ENCODE measurements around the gene MAST2.

Gene MAST2

DNA sequence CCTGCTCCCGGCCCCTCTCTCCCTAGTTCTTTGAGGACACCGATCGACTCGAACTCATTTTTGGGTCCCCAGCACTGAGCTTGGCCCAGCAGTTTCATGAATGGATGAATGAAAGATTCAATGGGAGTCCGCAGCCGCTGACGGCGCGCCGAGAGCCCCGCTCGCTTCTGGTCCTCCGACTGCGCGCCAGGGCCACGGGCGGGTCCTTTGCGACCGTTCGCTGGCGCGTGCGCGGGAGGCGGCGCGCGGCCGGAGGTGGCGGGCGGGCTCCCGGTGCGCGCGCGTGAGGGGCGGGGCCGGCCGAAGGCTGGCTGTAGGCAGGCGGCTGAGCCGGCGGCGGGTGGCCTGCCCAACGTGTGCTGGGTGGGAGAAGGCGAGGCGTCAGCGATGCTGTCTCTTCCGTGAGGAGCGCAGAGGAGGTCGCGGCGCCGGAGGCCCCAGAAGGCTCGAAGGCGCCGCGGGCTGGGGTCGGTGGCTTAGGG, at the start of gene MAST2:
MAST2 (plus strand) TSS at position 314 of the 482 bp plus-strand sequence. CDS start 284 bp downstream, outside the sequence.
- TF ChIP-seq, protein P1, sequence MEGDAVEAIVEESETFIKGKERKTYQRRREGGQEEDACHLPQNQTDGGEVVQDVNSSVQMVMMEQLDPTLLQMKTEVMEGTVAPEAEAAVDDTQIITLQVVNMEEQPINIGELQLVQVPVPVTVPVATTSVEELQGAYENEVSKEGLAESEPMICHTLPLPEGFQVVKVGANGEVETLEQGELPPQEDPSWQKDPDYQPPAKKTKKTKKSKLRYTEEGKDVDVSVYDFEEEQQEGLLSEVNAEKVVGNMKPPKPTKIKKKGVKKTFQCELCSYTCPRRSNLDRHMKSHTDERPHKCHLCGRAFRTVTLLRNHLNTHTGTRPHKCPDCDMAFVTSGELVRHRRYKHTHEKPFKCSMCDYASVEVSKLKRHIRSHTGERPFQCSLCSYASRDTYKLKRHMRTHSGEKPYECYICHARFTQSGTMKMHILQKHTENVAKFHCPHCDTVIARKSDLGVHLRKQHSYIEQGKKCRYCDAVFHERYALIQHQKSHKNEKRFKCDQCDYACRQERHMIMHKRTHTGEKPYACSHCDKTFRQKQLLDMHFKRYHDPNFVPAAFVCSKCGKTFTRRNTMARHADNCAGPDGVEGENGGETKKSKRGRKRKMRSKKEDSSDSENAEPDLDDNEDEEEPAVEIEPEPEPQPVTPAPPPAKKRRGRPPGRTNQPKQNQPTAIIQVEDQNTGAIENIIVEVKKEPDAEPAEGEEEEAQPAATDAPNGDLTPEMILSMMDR (IDR thresholded peaks at IDR 0.05; ENCODE audit: low read depth, low read length): no peak
- H3K4me3 ChIP-seq (ENCODE audit: low read depth, low read length): peak within 1 kb of the TSS; percentile 69

DNA sequence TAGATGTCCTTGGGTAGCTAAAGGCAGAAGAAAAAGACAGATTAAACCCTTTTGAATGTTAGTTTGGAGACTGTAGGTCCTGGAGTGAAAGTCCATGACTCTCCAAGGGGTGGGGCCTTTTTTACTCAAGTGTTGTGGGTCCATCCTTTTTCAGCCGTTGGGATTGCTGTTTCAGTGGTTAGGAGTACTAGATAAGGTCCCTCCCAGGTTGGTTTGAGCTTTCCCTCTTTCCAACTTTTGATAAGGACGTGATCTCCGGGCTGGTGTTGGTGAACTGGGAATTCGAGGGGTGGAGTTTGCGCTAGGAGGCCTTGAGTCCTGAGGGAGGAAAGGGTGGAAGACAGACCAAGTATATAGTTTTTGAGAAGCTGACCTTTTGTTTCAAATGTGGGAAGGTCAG, 47.7 kb upstream of the MAST2 start:
- TF ChIP-seq, protein P1 (IDR thresholded peaks at IDR 0.05; ENCODE audit: low read depth, low read length): no peak
- no peak overlapping the region for H3K4me3 ChIP-seq (ENCODE audit: low read depth, low read length)

- TF ChIP-seq, protein P1 (IDR thresholded peaks at IDR 0.05; ENCODE audit: low read depth, low read length): no peak
- H3K4me3 ChIP-seq (ENCODE audit: low read depth, low read length): no peak overlapping the region
These were observed 41.1 kb upstream of the MAST2 start for GRCh38 chr1:45762291-45762690.

DNA sequence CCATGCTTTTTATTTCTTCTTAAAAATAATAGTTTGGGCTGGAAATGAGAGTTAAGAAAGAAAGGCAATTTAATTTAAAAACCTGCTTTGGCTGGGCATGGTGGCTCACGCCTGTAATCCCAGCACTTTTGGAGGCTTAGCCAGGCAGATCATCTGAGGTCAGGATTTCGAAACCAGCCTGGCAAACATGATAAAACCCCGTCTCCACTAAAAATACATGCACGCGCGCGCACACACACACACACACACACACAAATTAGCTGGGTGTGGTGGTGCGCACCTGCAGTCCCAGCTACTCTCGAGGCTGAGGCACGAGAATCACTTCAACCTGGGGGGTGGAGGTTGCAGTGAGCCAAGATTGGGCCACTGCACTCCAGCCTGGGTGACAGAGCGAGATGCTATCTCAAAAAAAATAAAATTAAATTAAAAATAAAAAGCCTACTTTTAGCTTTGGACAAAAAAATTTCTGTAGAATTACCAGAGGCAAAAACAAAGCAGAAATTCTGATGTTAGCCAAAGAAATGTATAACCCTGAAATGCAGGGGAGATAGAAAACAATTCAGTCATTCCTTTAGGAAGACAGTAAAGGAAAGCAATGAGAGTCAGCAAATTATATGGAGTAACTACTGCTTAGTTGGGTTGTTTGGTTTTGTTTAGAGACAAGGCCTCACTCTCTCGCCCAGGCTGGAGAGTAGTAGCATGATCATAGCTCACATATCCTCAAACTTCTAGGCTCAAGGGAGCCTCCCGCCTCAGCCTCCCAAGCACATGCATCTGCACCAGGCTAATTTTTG, 37.2 kb upstream of the MAST2 start:
- TF ChIP-seq, protein P1 (IDR thresholded peaks at IDR 0.05; ENCODE audit: low read depth, low read length): no peak
- H3K4me3 ChIP-seq (ENCODE audit: low read depth, low read length): no peak overlapping the region

GRCh38 chr1:45767035-45767434, 36.4 kb upstream of the MAST2 start:
- TF ChIP-seq, protein P1 (IDR thresholded peaks at IDR 0.05; ENCODE audit: low read depth, low read length): no peak
- no peak overlapping the region for H3K4me3 ChIP-seq (ENCODE audit: low read depth, low read length)

DNA sequence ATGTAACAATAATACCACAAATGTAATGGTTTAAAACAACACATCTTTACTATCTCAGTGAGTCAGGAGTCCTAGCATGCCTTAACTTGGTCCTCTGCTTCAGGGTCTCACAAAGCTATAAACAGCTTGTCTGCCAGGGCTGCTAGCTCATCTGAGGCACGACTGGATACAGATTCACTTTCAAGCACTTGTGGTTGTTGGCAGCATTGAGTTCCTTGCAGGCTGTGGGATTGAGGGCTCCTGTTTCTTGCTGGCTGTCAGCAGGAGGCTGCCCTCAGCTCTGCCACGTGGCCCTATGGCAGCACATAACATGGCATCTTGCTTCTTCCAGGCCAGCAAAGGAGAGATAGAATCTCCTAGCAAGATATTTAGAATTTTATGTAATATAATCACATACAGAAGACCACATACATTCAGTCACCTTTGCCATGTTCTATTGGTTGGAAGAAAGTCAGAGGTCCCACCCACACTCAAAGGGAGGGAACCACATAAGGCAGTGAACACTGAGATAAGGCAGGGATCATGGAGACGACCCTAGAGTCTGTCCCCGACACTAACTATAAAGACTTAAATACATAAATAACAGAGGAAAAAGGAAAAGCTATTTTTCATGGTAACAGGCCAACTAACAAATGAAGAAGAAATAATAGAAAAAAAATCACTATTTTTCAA, 34.0 kb upstream of the MAST2 start:
- TF ChIP-seq, protein P1 (IDR thresholded peaks at IDR 0.05; ENCODE audit: low read depth, low read length): no peak
- no peak overlapping the region for H3K4me3 ChIP-seq (ENCODE audit: low read depth, low read length)

DNA sequence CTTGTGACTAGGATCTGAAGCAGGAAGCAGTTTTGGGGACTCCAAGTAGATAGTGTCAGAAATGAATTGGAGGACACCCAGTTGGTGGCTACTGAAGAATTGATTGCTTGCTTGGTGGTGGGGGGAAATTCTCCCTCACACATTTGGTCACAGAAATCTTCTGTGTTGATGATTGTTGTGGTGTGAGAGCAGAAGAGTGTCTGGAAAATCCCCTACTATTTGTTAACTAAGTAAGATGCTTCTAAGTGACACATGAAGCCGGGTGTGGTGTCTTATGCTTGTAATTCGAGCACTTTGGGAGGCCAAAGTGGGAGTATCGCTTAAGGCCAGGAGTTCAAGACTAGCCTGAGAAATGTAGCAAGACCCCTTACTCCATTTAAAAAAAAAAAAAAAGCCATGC, 30.4 kb upstream of the MAST2 start:
- TF ChIP-seq, protein P1 (IDR thresholded peaks at IDR 0.05; ENCODE audit: low read depth, low read length): no peak
- H3K4me3 ChIP-seq (ENCODE audit: low read depth, low read length): no peak overlapping the region
